Measurements from ENCODE around the gene BICRA.

Gene BICRA

GRCh38 chr19:47614021-47614295 is 5.0 kb downstream of the BICRA start:
- DNase-seq (ENCODE audit: low spot score): no peak
- TF ChIP-seq CTCF (IDR thresholded peaks at IDR 0.05; ENCODE audit: extremely low read depth, missing control alignments): no peak

DNA sequence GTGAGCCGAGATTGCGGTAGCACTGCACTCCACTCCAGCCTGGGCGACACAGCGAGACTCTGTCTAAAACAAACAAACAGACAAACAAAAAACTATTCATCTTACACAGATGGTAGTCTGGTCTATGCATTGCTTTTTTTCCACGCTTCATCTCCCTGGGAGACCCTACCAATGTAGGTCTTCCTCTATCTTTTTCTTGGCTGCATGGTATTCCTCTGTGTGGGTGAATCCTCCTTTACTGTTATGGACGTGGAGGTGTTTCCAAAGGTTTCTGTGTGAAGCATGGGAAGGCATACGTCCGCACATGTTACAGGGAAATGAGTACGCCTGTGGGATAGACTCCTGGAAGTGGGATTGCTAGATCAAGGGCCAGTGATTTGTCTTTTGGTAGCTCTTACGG is 5.6 kb downstream of the BICRA start:
- no peak for DNase-seq (ENCODE audit: low spot score)
- TF ChIP-seq CTCF (IDR thresholded peaks at IDR 0.05; ENCODE audit: extremely low read depth, missing control alignments): no peak

DNA sequence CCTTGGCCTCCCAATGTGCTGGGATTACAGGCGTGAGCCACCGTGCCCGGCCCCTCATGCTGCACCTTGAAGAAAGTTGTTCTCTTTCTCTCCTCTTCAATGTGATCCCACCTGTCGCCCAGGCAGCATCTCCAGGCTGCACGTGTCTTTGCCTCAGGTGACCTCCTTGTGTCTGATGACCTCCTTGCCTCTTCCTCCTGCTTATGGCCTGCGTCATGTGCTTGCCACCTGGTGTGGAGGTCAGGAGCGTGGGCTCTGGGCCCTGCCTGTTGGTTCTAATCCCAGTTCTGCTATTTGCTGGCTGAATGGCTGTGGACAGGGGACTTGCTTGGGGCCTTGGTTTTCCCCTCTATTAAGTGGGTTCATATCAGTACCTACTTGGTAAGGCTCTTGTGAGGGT is 6.3 kb downstream of the BICRA start:
- DNase-seq (ENCODE audit: low spot score): no peak
- TF ChIP-seq CTCF (IDR thresholded peaks at IDR 0.05; ENCODE audit: extremely low read depth, missing control alignments): no peak

DNA sequence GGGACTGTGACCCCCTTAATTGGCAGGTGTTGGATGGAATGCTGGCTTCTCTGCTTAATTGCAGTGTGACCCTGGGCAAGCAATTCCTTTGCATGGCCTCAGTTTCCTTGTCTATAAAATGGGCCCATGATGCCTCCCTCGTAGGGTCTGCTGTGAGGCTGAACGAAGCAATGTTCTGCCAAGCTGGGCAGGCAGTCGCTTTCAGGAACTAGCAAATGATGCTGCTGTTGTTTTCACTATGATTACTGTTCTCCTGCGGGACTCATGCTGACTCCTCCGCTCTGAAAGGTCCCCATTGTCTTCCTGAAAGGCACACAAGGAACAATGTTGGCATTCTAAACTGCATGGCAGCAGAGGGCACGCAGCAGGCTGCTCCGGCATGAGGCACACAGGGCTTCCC is 6.8 kb downstream of the BICRA start:
- TF ChIP-seq CTCF (IDR thresholded peaks at IDR 0.05; ENCODE audit: extremely low read depth, missing control alignments): no peak

GRCh38 chr19:47618771-47619170 is 9.8 kb downstream of the BICRA start:
- DNase-seq (ENCODE audit: low spot score): no peak
- no peak for TF ChIP-seq CTCF (IDR thresholded peaks at IDR 0.05; ENCODE audit: extremely low read depth, missing control alignments)

More for the DNA sequence above, 6.8 kb downstream of the BICRA start:
- no peak for DNase-seq (ENCODE audit: low spot score)

- TF ChIP-seq CTCF (IDR thresholded peaks at IDR 0.05; ENCODE audit: extremely low read depth, missing control alignments): no peak
- DNase-seq (ENCODE audit: low spot score): no peak
Observed at GRCh38 chr19:47619763-47620162, 10.8 kb downstream of the BICRA start.

GRCh38 chr19:47623151-47623920 is 14.4 kb downstream of the BICRA start:
- TF ChIP-seq CTCF (IDR thresholded peaks at IDR 0.05; ENCODE audit: extremely low read depth, missing control alignments): no peak
- DNase-seq (ENCODE audit: low spot score): no peak
